Measurements from ENCODE around the gene TNFRSF9. TPM values are rescaled to one million over a fixed set of nuclear protein-coding genes. Genes with fewer than 3 reads are reported as not detected.

Gene TNFRSF9
- total RNA-seq, 1 donor = under 0.01 TPM

- H3K27me3 ChIP-seq (ENCODE audit: insufficient read depth, low read length) = no peaks in the 10 kb centered on the region
- H3K4me3 ChIP-seq (ENCODE audit: insufficient read depth, low read length) = no peak overlapping the region
- H4K20me1 ChIP-seq (ENCODE audit: insufficient read depth, low read length) = peaks cover 9% of the 10 kb centered on the region
- no peaks in the 10 kb centered on the region for H3K9me3 ChIP-seq (ENCODE audit: low read depth, low read length)
- H3K79me2 ChIP-seq (ENCODE audit: insufficient read depth, low read length) = peaks cover 15% of the 10 kb centered on the region
- no peak overlapping the region for H3K4me2 ChIP-seq (ENCODE audit: insufficient read depth, low read length)
- H2AFZ ChIP-seq (ENCODE audit: low read length) = no peak overlapping the region
- TF ChIP-seq, protein P1, sequence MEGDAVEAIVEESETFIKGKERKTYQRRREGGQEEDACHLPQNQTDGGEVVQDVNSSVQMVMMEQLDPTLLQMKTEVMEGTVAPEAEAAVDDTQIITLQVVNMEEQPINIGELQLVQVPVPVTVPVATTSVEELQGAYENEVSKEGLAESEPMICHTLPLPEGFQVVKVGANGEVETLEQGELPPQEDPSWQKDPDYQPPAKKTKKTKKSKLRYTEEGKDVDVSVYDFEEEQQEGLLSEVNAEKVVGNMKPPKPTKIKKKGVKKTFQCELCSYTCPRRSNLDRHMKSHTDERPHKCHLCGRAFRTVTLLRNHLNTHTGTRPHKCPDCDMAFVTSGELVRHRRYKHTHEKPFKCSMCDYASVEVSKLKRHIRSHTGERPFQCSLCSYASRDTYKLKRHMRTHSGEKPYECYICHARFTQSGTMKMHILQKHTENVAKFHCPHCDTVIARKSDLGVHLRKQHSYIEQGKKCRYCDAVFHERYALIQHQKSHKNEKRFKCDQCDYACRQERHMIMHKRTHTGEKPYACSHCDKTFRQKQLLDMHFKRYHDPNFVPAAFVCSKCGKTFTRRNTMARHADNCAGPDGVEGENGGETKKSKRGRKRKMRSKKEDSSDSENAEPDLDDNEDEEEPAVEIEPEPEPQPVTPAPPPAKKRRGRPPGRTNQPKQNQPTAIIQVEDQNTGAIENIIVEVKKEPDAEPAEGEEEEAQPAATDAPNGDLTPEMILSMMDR (IDR thresholded peaks at IDR 0.05; ENCODE audit: extremely low read depth, low read depth, low read length) = no peak
- H3K27ac ChIP-seq (ENCODE audit: low read depth, low read length) = no peak overlapping the region
- H3K36me3 ChIP-seq (ENCODE audit: insufficient read depth, low read length) = peaks cover 40% of the 10 kb centered on the region
- H3K4me1 ChIP-seq (ENCODE audit: insufficient read depth, low read length) = peaks cover 3% of the 10 kb centered on the region
- DNase-seq (ENCODE audit: insufficient read length, low spot score, missing footprints) = no peak
Observed at GRCh38 chr1:7985851-7986612, 45.4 kb upstream of the TNFRSF9 start.

GRCh38 chr1:7984811-7985210 is 44.2 kb upstream of the TNFRSF9 start:
- DNase-seq (ENCODE audit: insufficient read length, low spot score, missing footprints) = no peak

GRCh38 chr1:7983086-7983778 is 42.6 kb upstream of the TNFRSF9 start:
- DNase-seq (ENCODE audit: insufficient read length, low spot score, missing footprints) = peak; percentile 53
- Histone ChIP-seq H3K4me2 (ENCODE audit: insufficient read depth, low read length) (no peak overlapping the region), H3K9me3 (ENCODE audit: low read depth, low read length) (no peaks in the 10 kb centered on the region), H3K4me1 (ENCODE audit: insufficient read depth, low read length) (peaks cover 3% of the 10 kb centered on the region), H3K27ac (ENCODE audit: low read depth, low read length) (peak overlapping the region; percentile 63), H3K27me3 (ENCODE audit: insufficient read depth, low read length) (no peaks in the 10 kb centered on the region), H2AFZ (ENCODE audit: low read length) (no peak overlapping the region), H4K20me1 (ENCODE audit: insufficient read depth, low read length) (peaks cover 17% of the 10 kb centered on the region), H3K79me2 (ENCODE audit: insufficient read depth, low read length) (peaks cover 15% of the 10 kb centered on the region), H3K4me3 (ENCODE audit: insufficient read depth, low read length) (no peak overlapping the region), H3K36me3 (ENCODE audit: insufficient read depth, low read length) (peaks cover 65% of the 10 kb centered on the region)
- TF ChIP-seq, protein P1 (IDR thresholded peaks at IDR 0.05; ENCODE audit: extremely low read depth, low read depth, low read length) = no peak

More at GRCh38 chr1:7984811-7985210, 44.2 kb upstream of the TNFRSF9 start:
- Histone ChIP-seq H3K79me2 (ENCODE audit: insufficient read depth, low read length) (peaks cover 15% of the 10 kb centered on the region), H3K27me3 (ENCODE audit: insufficient read depth, low read length) (no peaks in the 10 kb centered on the region), H3K4me3 (ENCODE audit: insufficient read depth, low read length) (no peak overlapping the region), H2AFZ (ENCODE audit: low read length) (no peak overlapping the region), H4K20me1 (ENCODE audit: insufficient read depth, low read length) (peaks cover 14% of the 10 kb centered on the region), H3K9me3 (ENCODE audit: low read depth, low read length) (no peaks in the 10 kb centered on the region), H3K4me1 (ENCODE audit: insufficient read depth, low read length) (peaks cover 3% of the 10 kb centered on the region), H3K36me3 (ENCODE audit: insufficient read depth, low read length) (peaks cover 50% of the 10 kb centered on the region), H3K27ac (ENCODE audit: low read depth, low read length) (no peak overlapping the region), H3K4me2 (ENCODE audit: insufficient read depth, low read length) (no peak overlapping the region)
- TF ChIP-seq, protein P1 (IDR thresholded peaks at IDR 0.05; ENCODE audit: extremely low read depth, low read depth, low read length) = no peak

DNA sequence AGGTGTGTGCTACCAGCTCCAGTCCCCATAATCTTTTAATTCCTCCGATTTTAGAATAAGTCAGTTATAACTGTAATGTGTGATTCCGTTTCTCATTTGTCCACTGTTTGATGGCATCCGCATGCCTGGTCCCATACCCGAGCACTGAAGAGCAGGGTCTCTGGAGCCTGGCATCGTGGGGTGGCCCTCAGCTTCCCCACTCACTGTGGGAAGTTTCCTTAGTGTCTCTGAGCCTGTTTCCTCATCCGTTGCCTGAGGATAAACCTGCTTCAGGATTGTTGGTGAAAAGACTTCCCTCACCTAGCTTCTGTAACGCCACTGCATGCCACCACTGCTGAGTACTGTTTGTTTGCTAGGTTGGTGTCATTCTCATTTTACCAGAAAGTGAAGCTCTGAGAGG is 40.3 kb upstream of the TNFRSF9 start:
- TF ChIP-seq, protein P1 (IDR thresholded peaks at IDR 0.05; ENCODE audit: extremely low read depth, low read depth, low read length) = no peak
- Histone ChIP-seq H3K4me3 (ENCODE audit: insufficient read depth, low read length) (no peak overlapping the region), H3K4me1 (ENCODE audit: insufficient read depth, low read length) (peaks cover 3% of the 10 kb centered on the region), H3K4me2 (ENCODE audit: insufficient read depth, low read length) (no peak overlapping the region), H3K36me3 (ENCODE audit: insufficient read depth, low read length) (peaks cover 67% of the 10 kb centered on the region), H3K27me3 (ENCODE audit: insufficient read depth, low read length) (no peaks in the 10 kb centered on the region), H3K27ac (ENCODE audit: low read depth, low read length) (no peak overlapping the region), H3K9me3 (ENCODE audit: low read depth, low read length) (no peaks in the 10 kb centered on the region), H3K79me2 (ENCODE audit: insufficient read depth, low read length) (peaks cover 20% of the 10 kb centered on the region), H4K20me1 (ENCODE audit: insufficient read depth, low read length) (peaks cover 16% of the 10 kb centered on the region), H2AFZ (ENCODE audit: low read length) (no peak overlapping the region)
- DNase-seq (ENCODE audit: insufficient read length, low spot score, missing footprints) = no peak

All from osteoblast (primary cell).